Measurements from ENCODE around the gene TRABD2B.

GRCh38 chr1:47887060-47887459 lies 110.1 kb downstream of the TRABD2B start:
- no peak for TF ChIP-seq CTCF (tag by site-specific recombination; IDR thresholded peaks at IDR 0.05)
- no peak for TF ChIP-seq REPIN1 (tag by site-specific recombination; IDR thresholded peaks at IDR 0.05; ENCODE audit: low read depth)
- no peak for TF ChIP-seq YY1 (tag by site-specific recombination; IDR thresholded peaks at IDR 0.05)
- TF ChIP-seq ZNF423 (tag by site-specific recombination; IDR thresholded peaks at IDR 0.05): no peak
- no peak for TF ChIP-seq INSM2 (tag by site-specific recombination; IDR thresholded peaks at IDR 0.05)
- TF ChIP-seq ATF2 (tag by site-specific recombination; IDR thresholded peaks at IDR 0.05; ENCODE audit: low read depth): no peak
- no peak for TF ChIP-seq ZNF785 (tag by site-specific recombination; IDR thresholded peaks at IDR 0.05)
- TF ChIP-seq ZNF837 (tag by site-specific recombination; IDR thresholded peaks at IDR 0.05): no peak
